Activated CD4-positive, alpha-beta T cell treated with anti-CD3 and anti-CD28 coated beads, Interleukin-2, amount 10 ng/mL, durations not matched to agents 24 days and 14 days (primary cell): ENCODE measurements around the gene ARMH2. TPM values are rescaled to one million over a fixed set of nuclear protein-coding genes. Genes with fewer than 3 reads are reported as not detected.

ENCODE experiments used
- DNase-seq: peaks from one replicate; pipeline ENCODE4 v3.0.0; 2022
- H3K27ac Mint-ChIP-seq: one replicate; pipeline ENCODE4 v1.8.0; 2022; ENCODE audit warnings: mild to moderate bottlenecking, mixed read lengths
- H3K27me3 Mint-ChIP-seq: one replicate; pipeline ENCODE4 v1.8.0; 2022; ENCODE audit warnings: mixed read lengths
- H3K36me3 Mint-ChIP-seq: one replicate; pipeline ENCODE4 v1.8.0; 2022; ENCODE audit warnings: low read depth, mild to moderate bottlenecking, mixed read lengths
- H3K4me1 Mint-ChIP-seq: one replicate; pipeline ENCODE4 v1.8.0; 2021; ENCODE audit warnings: mixed read lengths
- H3K4me3 Mint-ChIP-seq: one replicate; pipeline ENCODE4 v1.8.0; 2022; ENCODE audit warnings: mild to moderate bottlenecking, moderate library complexity, mixed read lengths
- H3K9me3 Mint-ChIP-seq: one replicate; pipeline ENCODE4 v1.8.0; 2021; ENCODE audit warnings: mixed read lengths
- intact Hi-C: fragments of 100-400 bp; cut with micrococcal nuclease; formaldehyde crosslinking; loops from one replicate; pipeline ENCODE4 v1.15.1; 2023
- total RNA-seq: library from RNA; stranded (reverse); gene quantifications from 2 replicates; pipeline ENCODE4 v1.2.3, GENCODE V29; 2022

ARMH2 gene
- total RNA-seq, 1 donor from 2014 or later = 0.30 TPM

GRCh38 chr6:24749297-24749696 lies 49.4 kb downstream of the ARMH2 start:
- DNase-seq = no peak
- Mint-ChIP-seq H3K4me1 (peaks cover 3% of the 10 kb centered on the region), H3K9me3 (peaks cover 13% of the 10 kb centered on the region), H3K4me3 (no peak overlapping the region), H3K36me3 (no peaks in the 10 kb centered on the region), H3K27ac (no peak overlapping the region), H3K27me3 (peaks cover 12% of the 10 kb centered on the region)
- intact Hi-C loops = no loop called here

Other genes with a start within 250 kb of the ARMH2 start
- gene KIAA0319, start 152.7 kb downstream of the ARMH2 start, total RNA-seq = 0.02 TPM in 1 of 2 replicates, not detected in the other
- gene TDP2, start 132.0 kb downstream of the ARMH2 start, total RNA-seq = 45.3 and 45.9 TPM in 2 replicates
- gene ACOT13, start 131.8 kb downstream of the ARMH2 start, total RNA-seq = 25.3 and 30.0 TPM in 2 replicates
- 113 and 118 TPM in 2 replicates for gene C6orf62, start 79.8 kb downstream of the ARMH2 start, total RNA-seq
- 71.0 and 76.8 TPM in 2 replicates for gene GMNN, start 24.0 kb downstream of the ARMH2 start, total RNA-seq
- 25.3 and 26.5 TPM in 2 replicates for gene RIPOR2, start 137.0 kb upstream of the ARMH2 start, total RNA-seq